PC-3 (cell line): ENCODE results near the gene MPST. TPM values are rescaled to one million over a fixed set of nuclear protein-coding genes. Genes with fewer than 3 reads are reported as not detected.

Experiments used
- ATAC-seq: fragments of 200-7000 bp; cut with Tn5 transposase; 2 replicates; pipeline ENCODE4 v1.9.1; 2020; ENCODE audit warnings: mild to moderate bottlenecking, moderate library complexity
- BruUV-seq: library from RNA; stranded (reverse); fragments of 400-500 nt; replicated peaks from 2 replicates; lab custom pipeline; 2021; lab: Mats Ljungman, UMichigan
- CTCF ChIA-PET: fragments of 300-600 bp; sonication (Branson Sonifier 250); formaldehyde crosslinking; loops from one replicate; lab custom pipeline; 2022; ENCODE audit warnings: antibody characterized with exemption; lab: Charles Lee
- POLR2A ChIA-PET: fragments of 300-600 bp; sonication (Branson Sonifier 250); formaldehyde crosslinking; loops from one replicate; lab custom pipeline; 2022; ENCODE audit warnings: antibody characterized with exemption; ENCODE audit not compliant: unreplicated experiment; lab: Charles Lee
- DNase-seq: peaks from one replicate; pipeline ENCODE4 v3.0.0-alpha.2; 2015
- H2AFZ ChIP-seq: fragments of 300-600 bp; sonication (generic); 2 replicates; pipeline ENCODE4 v1.6.0; 2016; ENCODE audit warnings: antibody characterized with exemption, low read length
- H3F3A ChIP-seq: fragments of 300-600 bp; sonication (generic); one replicate; pipeline ENCODE4 v1.6.0; 2017; ENCODE audit warnings: antibody characterized with exemption, low read length, control low read depth, mild to moderate bottlenecking; ENCODE audit not compliant: unreplicated experiment
- H3K27ac ChIP-seq: fragments of 300-600 bp; sonication (generic); 2 replicates; pipeline ENCODE4 v1.5.1; 2016; ENCODE audit warnings: mild to moderate bottlenecking, low read length
- H3K27me3 ChIP-seq: fragments of 300-600 bp; sonication (generic); 2 replicates; pipeline ENCODE4 v1.6.1; 2016; ENCODE audit warnings: low read length, mixed read lengths
- H3K36me3 ChIP-seq: fragments of 300-600 bp; sonication (generic); 2 replicates; pipeline ENCODE4 v1.6.1; 2016; ENCODE audit warnings: low read depth, mixed run types, low read length, mixed read lengths
- H3K4me1 ChIP-seq: fragments of 300-600 bp; sonication (generic); 2 replicates; pipeline ENCODE4 v1.5.1; 2016; ENCODE audit warnings: low read length; ENCODE audit not compliant: insufficient read depth
- H3K4me2 ChIP-seq: fragments of 300-600 bp; sonication (generic); 2 replicates; pipeline ENCODE4 v1.6.0; 2016; ENCODE audit warnings: low read length
- H3K4me3 ChIP-seq: fragments of 300-600 bp; sonication (generic); 2 replicates; pipeline ENCODE4 v1.5.1; 2016; ENCODE audit warnings: mild to moderate bottlenecking, low read length, mixed read lengths
- H3K79me2 ChIP-seq: fragments of 300-600 bp; sonication (generic); 2 replicates; pipeline ENCODE4 v1.6.1; 2017; ENCODE audit warnings: low read length, mixed read lengths
- H3K9ac ChIP-seq: fragments of 300-600 bp; sonication (generic); 2 replicates; pipeline ENCODE4 v1.6.0; 2016; ENCODE audit warnings: mild to moderate bottlenecking, low read length
- H3K9me2 ChIP-seq: fragments of 300-600 bp; sonication (generic); replicated peaks from 2 replicates; pipeline ENCODE4 v1.6.1; 2016; ENCODE audit warnings: mixed run types, low read length, mixed read lengths
- H3K9me3 ChIP-seq: fragments of 300-600 bp; sonication (generic); 2 replicates; pipeline ENCODE4 v1.6.1; 2016; ENCODE audit warnings: low read length, mixed read lengths
- H4K20me1 ChIP-seq: fragments of 300-600 bp; sonication (generic); 2 replicates; pipeline ENCODE4 v1.6.1; 2016; ENCODE audit warnings: low read length, mixed read lengths
- EZH2 ChIP-seq: fragments of 300-600 bp; sonication (generic); IDR thresholded peaks from one replicate; pipeline ENCODE4 v1.6.1; 2017; ENCODE audit warnings: antibody characterized with exemption, mild to moderate bottlenecking, low read length; ENCODE audit not compliant: unreplicated experiment
- EZH2phosphoT487 ChIP-seq: fragments of 300-600 bp; sonication (generic); IDR thresholded peaks from 2 replicates; pipeline ENCODE4 v1.6.1; 2018; ENCODE audit warnings: mild to moderate bottlenecking, antibody characterized with exemption, low read length, borderline replicate concordance
- intact Hi-C: fragments of 100-400 bp; cut with micrococcal nuclease; formaldehyde crosslinking; loops from 2 replicates; pipeline ENCODE4 v1.9.0; 2023
- total RNA-seq: library from RNA; depleted of rRNA; stranded (reverse); fragments of >200 nt; gene quantifications from 2 replicates; pipeline ENCODE4 v1.2.3, GENCODE V29; 2014
- TF ChIP-seq, protein P1 (sequence below): fragments of 300-600 bp; sonication (generic); conservative IDR thresholded peaks from 2 replicates; pipeline ENCODE4 v1.5.1; 2017; ENCODE audit warnings: antibody characterized with exemption, low read depth, mild to moderate bottlenecking, low read length

Gene MPST
- total RNA-seq, 1 experiment from 2014 or later: 97.0 TPM

- H3F3A ChIP-seq: no peaks in the 10 kb centered on the region
- no peak overlapping the region for H2AFZ ChIP-seq
- TF ChIP-seq EZH2: no peak
- TF ChIP-seq, protein P1, sequence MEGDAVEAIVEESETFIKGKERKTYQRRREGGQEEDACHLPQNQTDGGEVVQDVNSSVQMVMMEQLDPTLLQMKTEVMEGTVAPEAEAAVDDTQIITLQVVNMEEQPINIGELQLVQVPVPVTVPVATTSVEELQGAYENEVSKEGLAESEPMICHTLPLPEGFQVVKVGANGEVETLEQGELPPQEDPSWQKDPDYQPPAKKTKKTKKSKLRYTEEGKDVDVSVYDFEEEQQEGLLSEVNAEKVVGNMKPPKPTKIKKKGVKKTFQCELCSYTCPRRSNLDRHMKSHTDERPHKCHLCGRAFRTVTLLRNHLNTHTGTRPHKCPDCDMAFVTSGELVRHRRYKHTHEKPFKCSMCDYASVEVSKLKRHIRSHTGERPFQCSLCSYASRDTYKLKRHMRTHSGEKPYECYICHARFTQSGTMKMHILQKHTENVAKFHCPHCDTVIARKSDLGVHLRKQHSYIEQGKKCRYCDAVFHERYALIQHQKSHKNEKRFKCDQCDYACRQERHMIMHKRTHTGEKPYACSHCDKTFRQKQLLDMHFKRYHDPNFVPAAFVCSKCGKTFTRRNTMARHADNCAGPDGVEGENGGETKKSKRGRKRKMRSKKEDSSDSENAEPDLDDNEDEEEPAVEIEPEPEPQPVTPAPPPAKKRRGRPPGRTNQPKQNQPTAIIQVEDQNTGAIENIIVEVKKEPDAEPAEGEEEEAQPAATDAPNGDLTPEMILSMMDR: peak; percentile 28; the same call in 1 of the 2 replicates
- no peak for TF ChIP-seq EZH2phosphoT487
- BruUV-seq: no TSS peak
- H3K4me3 ChIP-seq: no peak overlapping the region
- H4K20me1 ChIP-seq: no peaks in the 10 kb centered on the region
- no peaks in the 10 kb centered on the region for H3K9me2 ChIP-seq
- H3K79me2 ChIP-seq: no peaks in the 10 kb centered on the region
- no peak overlapping the region for H3K4me2 ChIP-seq
- intact Hi-C loops: no loop called here
- no peaks in the 10 kb centered on the region for H3K36me3 ChIP-seq
- no peak for DNase-seq
- H3K4me1 ChIP-seq: peaks cover 23% of the 10 kb centered on the region
- no peaks in the 10 kb centered on the region for H3K9me3 ChIP-seq
- CTCF ChIA-PET: interaction anchor here (0.7 kb wide), 1 partner anchor 412 kb away, joined by 3 read pairs; no protein-coding TSS in a partner anchor
- POLR2A ChIA-PET: no interaction called here
- no peak overlapping the region for H3K9ac ChIP-seq
- H3K27ac ChIP-seq: no peak overlapping the region
- no peak for ATAC-seq
- H3K27me3 ChIP-seq: no peaks in the 10 kb centered on the region
These were observed 11.2 kb downstream of the MPST start for GRCh38 chr22:37030560-37031281.

DNA sequence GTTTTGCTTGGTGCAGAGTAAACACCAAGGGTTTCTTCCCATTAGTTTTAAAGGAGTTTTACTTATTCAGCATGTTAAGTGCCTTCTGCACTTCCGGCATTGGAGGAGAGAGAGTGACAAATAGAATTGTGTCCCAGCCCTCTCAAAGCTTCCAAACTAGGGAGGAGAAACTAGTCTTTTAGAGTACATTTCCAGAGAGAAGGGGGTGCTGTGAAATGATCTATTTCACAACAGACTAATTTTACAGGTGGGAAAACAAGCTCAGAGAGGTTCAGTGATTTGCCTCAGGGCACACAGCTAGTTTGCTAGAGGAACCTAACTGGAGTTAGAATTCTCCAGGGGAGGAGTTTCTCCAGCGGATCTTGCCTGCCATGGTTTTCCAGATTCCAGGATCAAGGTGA lies 12.6 kb downstream of the MPST start:
- no peaks in the 10 kb centered on the region for H3K79me2 ChIP-seq
- ATAC-seq (no peak), DNase-seq (no peak)
- CTCF ChIA-PET: no interaction called here
- H3F3A ChIP-seq: no peaks in the 10 kb centered on the region
- peak overlapping the region; percentile 43 for H3K27ac ChIP-seq
- intact Hi-C loops: no loop called here
- BruUV-seq: TSS peak; percentile 14
- H3K27me3 ChIP-seq: no peaks in the 10 kb centered on the region
- H3K4me3 ChIP-seq: no peak overlapping the region
- no peak overlapping the region for H2AFZ ChIP-seq
- no peaks in the 10 kb centered on the region for H3K9me2 ChIP-seq
- POLR2A ChIA-PET: interaction anchor here (1.0 kb wide), 1 partner anchor 13 kb away, joined by 18 read pairs; no protein-coding TSS in a partner anchor
- TF ChIP-seq EZH2phosphoT487: no peak
- TF ChIP-seq, protein P1: no peak
- TF ChIP-seq EZH2: no peak
- H4K20me1 ChIP-seq: no peaks in the 10 kb centered on the region
- H3K9me3 ChIP-seq: no peaks in the 10 kb centered on the region
- H3K4me2 ChIP-seq: peak overlapping the region; percentile 31; the same call in 1 of the 2 replicates
- peaks cover 23% of the 10 kb centered on the region for H3K4me1 ChIP-seq
- no peak overlapping the region for H3K9ac ChIP-seq
- H3K36me3 ChIP-seq: no peaks in the 10 kb centered on the region
